HG02840 (cell line): Measurements from ENCODE around the gene LRRFIP1.

Experiments used
- ATAC-seq: cut with Tn5 transposase; IDR thresholded peaks from one replicate; pipeline ENCODE4 v1.9.1; 2021; ENCODE audit warnings: mild to moderate bottlenecking, moderate library complexity, moderate number of reproducible peaks; ENCODE audit not compliant: unreplicated experiment, low FRiP score

The LRRFIP1 gene

DNA sequence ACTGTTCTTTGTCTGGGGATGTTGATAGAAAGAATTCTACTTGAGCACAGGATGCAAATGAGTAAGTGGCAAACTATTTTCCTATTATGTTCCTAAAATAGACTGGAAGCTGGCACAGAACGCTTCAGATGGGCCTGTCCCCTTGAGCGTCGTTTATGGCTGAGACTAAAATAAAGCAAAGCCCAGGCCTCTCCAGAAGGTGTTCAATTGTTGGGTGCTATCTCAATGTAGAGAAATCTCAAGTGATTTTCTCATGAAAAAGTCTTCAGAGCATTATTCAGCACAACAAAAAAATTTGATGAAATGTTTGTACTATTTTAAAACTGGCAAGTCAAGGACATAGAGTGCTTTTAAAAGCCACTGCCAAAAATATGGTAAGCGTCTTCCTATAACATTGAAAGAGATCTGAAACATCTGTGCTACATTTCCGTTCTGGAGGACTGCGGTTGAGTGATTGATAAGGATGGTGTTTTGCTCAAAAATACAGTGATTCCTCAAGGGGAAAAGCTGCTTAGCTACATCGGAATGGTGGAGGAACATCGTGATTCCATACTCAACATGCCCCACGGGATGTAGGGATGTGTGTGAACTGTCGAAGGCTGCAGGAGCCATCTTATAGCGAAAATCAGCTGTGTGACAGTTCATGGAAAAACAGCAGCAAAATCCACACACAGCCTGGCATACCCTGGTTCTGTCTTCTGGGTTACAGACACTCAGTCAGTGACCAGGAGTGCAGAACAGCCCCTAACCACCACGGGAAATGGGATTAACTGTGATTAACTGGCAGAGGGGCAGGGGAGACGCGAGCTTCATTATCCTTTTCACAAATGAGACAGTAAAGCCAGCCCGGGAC is 10.4 kb upstream of the LRRFIP1 start:
- ATAC-seq = no peak

- ATAC-seq = no peak
Observed at GRCh38 chr2:237617587-237617982, 9.8 kb upstream of the LRRFIP1 start.

DNA sequence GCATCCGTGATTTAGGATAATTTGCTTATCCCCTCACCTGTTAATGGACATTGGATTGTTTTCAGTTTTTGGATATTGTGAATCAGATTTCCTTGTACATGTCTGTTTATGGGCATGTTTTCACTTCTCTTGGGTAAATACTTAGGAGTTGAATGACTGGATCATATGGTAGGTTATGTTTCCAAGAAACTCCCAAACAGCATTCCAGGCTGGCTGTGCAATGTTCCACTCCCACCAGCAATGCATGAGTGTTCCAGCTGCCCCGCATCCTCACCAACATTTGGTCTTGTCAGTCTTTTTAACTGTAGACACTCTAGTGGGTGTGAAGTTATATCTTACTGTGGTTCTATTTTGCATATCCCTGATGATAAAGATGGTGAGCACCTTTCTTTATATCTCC is 8.9 kb upstream of the LRRFIP1 start:
- no peak for ATAC-seq

- ATAC-seq = no peak
Observed at GRCh38 chr2:237623428-237624403, 3.7 kb upstream of the LRRFIP1 start.

DNA sequence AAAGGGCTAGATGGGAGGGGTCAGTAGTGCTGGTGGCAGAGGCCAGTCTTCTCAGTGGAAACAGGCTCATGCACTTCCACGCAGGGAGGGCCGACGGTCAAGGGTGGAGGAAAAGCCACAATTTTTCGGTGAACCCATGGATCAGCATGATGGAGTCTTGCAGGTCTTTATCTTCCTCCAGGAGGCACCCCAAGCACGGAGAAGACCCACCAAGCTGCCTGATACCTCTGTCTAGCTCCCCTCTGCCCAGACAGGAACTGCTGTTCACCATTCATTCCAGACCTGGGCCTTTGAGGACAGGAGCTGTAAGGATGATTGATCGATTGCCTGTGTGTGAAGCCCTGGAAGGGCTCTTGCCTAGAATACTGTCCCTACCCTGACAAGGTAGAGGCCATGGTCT is 2.8 kb upstream of the LRRFIP1 start:
- no peak for ATAC-seq

DNA sequence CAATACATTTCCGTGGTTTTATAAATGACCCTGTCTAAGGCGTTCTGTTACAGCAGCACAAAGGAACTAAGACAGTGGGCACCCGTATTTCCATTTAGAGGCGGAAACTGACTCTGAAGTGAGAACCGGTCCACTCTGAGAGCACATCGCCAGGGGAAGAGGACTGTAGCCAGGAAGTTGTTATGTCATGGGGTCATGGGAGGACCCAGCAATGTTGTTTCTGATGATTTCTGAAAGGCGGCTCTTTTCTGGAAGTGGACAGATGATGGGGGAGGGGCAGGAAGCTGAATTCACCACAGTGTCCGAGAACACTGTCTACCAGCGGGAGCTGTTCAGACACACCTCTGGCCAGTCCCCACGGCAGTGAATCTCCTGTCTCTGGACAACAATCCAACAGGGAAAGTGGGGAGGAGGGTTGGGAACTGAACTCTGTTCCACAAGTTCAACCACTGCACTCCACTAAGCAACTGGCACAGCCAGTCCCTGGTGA is 2.1 kb upstream of the LRRFIP1 start:
- no peak for ATAC-seq

GRCh38 chr2:237625777-237626176 is 1.6 kb upstream of the LRRFIP1 start:
- no peak for ATAC-seq

- ATAC-seq = no peak
Observed at GRCh38 chr2:237626813-237627440, 460 bp upstream of the LRRFIP1 start.

DNA sequence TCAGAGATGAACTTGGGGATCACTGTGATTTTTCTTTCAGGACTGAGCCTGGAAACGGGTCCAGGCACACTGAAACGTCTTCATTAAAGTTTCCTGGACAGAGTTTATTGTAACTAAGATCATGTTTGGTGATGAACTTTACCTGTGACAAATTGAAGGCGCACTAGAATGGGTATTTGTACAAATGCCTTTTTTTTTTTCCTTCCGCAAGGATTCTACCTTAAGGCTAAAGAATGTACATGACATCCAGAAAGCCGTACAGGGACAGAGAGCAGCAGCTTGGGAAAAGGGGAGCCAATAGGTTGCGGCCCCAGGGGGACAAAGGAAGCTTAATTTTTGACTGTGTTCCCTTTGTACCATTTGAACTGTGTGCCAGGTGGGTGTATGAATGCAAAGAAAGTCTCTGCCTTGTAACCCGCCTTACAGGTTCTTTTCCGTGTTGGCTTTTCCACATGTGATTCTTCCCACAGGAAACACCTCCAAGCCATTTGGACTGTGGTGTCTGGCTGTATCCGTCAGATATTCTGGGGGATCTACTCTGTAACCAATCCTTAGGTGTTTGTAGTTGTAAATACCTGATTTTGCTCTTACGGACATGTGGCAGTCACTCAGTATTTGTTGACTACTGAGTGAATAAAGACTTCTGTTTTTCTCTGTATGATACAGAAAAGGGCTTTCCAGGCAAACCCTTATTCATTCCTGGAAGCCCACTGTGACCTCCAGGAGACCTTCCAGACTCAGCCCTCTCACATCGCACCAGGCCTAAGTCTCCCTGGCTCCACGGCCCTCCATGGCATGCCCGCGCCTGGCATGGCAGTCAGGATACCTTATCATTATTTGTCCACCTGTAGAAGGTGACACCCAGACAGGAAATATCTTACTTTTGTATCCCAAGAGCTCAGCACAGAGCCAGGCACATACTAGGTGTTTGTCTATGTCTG is 1.1 kb downstream of the LRRFIP1 start:
- ATAC-seq = no peak

DNA sequence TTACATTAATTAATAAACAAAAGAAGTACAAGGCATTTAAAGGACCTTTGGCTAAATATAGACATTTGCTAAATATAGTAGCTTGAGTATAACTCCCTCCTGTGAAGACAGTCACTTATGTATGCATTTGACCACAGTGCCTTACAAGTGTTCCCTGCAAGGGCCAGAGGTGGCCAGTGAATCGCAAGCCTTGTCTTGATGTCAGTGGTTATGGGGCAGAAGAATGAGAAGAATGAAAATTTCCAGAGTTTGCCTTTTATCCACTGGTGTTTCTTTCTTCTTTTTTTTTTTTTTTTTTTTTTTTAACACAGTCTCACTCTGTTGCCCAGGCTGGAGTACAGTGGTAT is 1.8 kb downstream of the LRRFIP1 start:
- no peak for ATAC-seq

GRCh38 chr2:237629739-237630138 is 2.4 kb downstream of the LRRFIP1 start:
- no peak for ATAC-seq

DNA sequence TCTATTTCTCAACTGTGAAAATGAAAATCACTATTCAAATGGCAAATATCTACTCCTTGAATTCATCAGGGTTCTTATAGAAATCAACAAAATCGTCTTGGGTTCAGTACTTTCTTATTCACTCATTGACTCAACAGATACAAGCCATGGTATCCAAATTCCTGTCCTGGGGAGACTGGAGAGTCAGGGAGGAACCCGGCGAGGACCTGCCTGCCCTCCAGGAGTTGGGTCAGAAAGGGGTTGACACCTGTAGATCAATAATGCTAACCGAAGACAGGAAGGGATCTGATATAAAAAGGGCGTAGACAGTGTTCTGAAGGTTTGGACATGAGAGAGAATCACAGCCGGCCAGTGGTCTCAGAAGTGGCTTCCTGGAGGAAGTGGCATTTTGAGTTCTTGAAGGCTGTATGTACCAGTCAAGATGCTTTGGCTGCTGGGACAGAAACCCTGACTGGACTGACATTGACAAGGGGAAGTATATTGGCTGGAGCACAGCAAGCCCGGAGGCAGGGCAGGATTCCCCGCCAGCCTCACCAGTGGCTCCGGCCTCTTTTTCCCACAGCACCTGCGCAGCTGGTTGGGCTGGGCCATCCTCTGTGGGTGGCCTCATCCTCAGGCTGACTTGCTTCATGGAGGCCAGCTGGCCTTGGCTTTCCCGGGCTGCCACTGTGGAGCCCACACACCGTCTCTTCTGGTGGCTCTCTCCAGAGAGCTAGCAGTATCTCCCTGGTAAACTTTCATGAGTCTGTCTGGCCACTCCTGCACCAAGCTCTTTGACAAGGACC is 3.0 kb downstream of the LRRFIP1 start:
- no peak for ATAC-seq

DNA sequence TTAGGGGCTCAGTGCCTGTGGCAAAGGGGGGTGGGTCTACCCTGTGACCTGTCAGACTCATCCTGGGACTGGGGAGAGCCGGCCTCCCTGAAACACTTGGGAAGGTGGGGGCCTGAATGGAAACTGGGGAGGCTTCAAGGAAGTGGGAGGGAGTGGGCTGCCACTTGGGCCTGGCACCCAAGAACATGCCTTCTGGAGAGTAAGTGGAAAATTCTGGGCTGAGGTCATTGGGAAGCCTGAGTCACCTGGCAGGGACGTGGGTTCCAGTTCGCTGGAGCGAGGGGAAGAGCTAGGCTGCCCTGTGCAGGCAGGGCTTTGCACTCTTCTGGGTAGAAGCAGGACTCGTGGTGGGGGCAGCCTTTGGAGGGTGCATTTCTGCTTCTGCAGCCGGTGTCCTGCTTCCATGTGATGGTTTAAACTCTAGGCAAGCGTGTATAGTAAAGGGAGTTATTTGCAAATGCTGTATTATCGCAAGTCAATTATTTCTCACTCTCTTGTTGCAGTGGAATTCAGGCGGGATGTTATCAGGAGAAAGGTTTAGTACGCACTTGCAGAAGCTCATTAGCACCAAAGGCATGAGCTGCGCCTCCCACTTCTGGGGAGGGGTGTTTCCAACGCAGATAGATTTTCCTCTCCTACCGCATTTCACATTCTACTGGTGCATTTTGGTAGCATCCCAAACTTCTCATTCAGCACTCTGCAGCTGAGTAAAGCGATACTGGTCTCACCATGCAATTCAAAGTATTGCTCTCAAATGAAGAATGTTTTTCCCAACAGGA is 3.8 kb downstream of the LRRFIP1 start:
- no peak for ATAC-seq

DNA sequence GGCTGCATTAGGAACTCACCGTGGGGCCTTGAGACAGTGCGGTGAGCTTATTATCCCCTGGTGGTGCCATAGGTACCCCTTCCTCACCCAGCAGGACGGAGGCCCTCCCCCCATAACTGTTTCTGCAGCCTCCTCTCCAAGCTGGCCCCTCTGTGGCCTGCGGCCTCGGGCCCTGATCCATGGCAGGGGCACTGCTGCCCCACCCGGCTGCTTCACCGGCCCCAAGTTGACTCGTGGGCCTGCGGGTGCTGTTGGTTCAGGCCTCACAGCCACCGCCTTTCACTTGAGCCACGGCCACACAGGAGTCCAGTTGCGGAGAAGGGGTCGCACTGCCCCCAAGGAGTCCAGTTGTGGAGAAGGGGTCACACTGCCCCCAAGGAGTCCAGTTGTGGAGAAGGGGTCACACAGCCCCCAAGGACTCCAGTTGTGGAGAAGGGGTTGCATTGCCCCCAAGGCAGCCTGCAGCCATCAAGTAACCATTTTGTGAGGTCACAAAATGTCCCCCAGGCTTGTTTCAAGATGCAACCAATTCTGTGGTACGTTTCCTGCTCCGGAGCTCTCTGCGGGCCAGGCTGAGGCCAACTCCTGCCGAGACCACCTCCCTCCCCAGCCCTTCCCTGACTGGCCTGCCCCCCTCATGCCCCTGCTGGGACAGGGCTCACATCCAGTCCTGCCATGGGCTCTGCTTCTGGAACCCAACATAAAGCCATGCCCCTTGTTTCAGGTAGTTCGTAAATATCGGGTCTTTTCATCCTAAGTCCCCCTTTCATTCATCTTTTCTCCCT is 4.6 kb downstream of the LRRFIP1 start:
- ATAC-seq = no peak

DNA sequence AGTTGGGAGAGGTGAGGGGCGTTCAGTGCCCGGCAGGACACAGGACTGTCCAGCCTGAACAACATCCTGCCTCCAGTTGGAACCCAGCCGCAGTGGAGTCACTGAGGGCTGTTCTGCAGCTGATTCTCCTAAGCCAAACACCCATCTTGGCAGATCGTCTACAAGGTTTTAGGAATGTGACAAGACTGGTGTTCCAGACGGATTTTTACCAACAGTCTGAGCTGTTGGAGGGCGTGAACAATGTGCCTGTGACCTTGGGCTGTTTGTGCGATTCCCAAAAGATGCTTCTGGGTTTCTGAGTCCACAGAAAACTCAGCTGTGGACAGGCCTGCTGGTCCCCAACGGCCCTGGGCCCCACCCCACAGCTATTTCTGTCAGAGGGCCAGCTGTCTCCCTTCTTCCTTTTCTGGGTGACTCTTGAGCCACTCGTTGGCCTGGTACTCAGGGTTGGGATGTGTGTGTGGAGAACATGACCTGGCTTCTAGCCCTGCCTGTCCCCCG is 5.7 kb downstream of the LRRFIP1 start:
- no peak for ATAC-seq

DNA sequence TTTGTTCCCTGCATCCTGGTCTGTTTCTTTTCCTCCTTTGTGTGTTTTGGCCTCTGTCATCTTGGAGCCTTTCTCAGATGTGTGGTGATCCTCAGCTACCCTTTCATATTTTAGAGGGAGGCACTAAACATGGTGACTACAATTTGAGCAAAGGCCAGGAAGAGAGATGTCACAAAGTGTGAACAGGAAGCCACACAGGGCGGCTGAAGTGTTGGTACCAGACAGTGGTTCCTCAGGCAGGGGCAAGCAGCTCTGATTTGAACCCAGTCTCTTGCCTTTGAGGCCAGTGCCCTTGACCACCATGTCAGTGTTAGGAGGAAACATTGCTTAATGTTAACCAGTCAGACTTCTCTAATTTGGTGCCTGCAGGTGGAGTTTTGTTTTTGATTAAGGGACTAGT is 9.2 kb downstream of the LRRFIP1 start:
- ATAC-seq = no peak

GRCh38 chr2:237637429-237638135 is 10.2 kb downstream of the LRRFIP1 start:
- ATAC-seq = no peak
